Mammary epithelial cell (primary cell): ENCODE results near the gene PEX11B.

Experiments used
- CTCF ChIP-seq, 2 donors: IDR thresholded peaks in 1 of 2; conservative IDR thresholded peaks in 1 of 2; 2 replicates each; pipeline ENCODE4 v1.5.1; 2011 to 2012; ENCODE audit warnings: inconsistent platforms in 2 of 2, low read length in 2 of 2, mild to moderate bottlenecking in 2 of 2, control low read depth in 1 of 2, low read depth in 1 of 2; ENCODE audit not compliant: insufficient read depth in 1 of 2; ENCODE audit errors: extremely low read depth in 1 of 2
- EZH2 ChIP-seq: IDR thresholded peaks from 2 replicates; pipeline ENCODE4 v1.6.1; 2012; ENCODE audit warnings: low read length, inconsistent platforms, borderline replicate concordance

GRCh38 chr1:145898756-145899155 lies 19.8 kb downstream of the PEX11B start:
- TF ChIP-seq CTCF (conservative IDR thresholded peaks at IDR 0.05 in 1 of 2, IDR thresholded peaks at IDR 0.05 in 1 of 2; ENCODE audit: extremely low read depth in 1 of 2, insufficient read depth in 1 of 2, low read depth in 1 of 2, low read length in 2 of 2) (no peak), EZH2 (no peak)
